Activated CD4-positive, alpha-beta memory T cell treated with anti-CD3 and anti-CD28 coated beads for 36 hours (primary cell): ENCODE data around the gene KCNJ10. TPM values are rescaled to one million over a fixed set of nuclear protein-coding genes. Genes with fewer than 3 reads are reported as not detected.

Experiments
- CTCF ChIA-PET: fragments of 350-600 bp; sonication (Branson Sonifier 250); formaldehyde crosslinking; loops from one replicate; lab custom pipeline; 2021; ENCODE audit warnings: antibody characterized with exemption, inconsistent platforms; lab: Charles Lee
- POLR2A ChIA-PET: fragments of 350-600 bp; sonication (Branson Sonifier 250); formaldehyde crosslinking; loops from one replicate; lab custom pipeline; 2021; ENCODE audit warnings: antibody characterized with exemption; lab: Charles Lee
- DNase-seq: peaks from one replicate; pipeline ENCODE4 v3.0.0-alpha.2; 2020
- H3K27ac Mint-ChIP-seq: one replicate; pipeline ENCODE4 v1.8.0; 2021; ENCODE audit warnings: mixed read lengths
- H3K27me3 Mint-ChIP-seq: one replicate; pipeline ENCODE4 v1.8.0; 2021; ENCODE audit warnings: mixed read lengths
- H3K36me3 Mint-ChIP-seq: one replicate; pipeline ENCODE4 v1.8.0; 2021; ENCODE audit warnings: mixed read lengths
- H3K4me1 Mint-ChIP-seq: one replicate; pipeline ENCODE4 v1.8.0; 2021; ENCODE audit warnings: low read depth, mixed read lengths
- H3K4me3 Mint-ChIP-seq: one replicate; pipeline ENCODE4 v1.8.0; 2021; ENCODE audit warnings: mild to moderate bottlenecking, mixed read lengths
- H3K9me3 Mint-ChIP-seq: one replicate; pipeline ENCODE4 v1.8.0; 2021; ENCODE audit warnings: mixed read lengths
- intact Hi-C: fragments of 100-400 bp; cut with micrococcal nuclease; formaldehyde crosslinking; loops from one replicate; pipeline ENCODE4 v1.15.1; 2023
- total RNA-seq, 2 experiments: library from RNA; stranded (reverse); gene quantifications; one replicate each; pipeline ENCODE4 v1.2.3, GENCODE V29; 2021

The KCNJ10 gene
- total RNA-seq, 2 experiments from 2014 or later, result not detected

DNA sequence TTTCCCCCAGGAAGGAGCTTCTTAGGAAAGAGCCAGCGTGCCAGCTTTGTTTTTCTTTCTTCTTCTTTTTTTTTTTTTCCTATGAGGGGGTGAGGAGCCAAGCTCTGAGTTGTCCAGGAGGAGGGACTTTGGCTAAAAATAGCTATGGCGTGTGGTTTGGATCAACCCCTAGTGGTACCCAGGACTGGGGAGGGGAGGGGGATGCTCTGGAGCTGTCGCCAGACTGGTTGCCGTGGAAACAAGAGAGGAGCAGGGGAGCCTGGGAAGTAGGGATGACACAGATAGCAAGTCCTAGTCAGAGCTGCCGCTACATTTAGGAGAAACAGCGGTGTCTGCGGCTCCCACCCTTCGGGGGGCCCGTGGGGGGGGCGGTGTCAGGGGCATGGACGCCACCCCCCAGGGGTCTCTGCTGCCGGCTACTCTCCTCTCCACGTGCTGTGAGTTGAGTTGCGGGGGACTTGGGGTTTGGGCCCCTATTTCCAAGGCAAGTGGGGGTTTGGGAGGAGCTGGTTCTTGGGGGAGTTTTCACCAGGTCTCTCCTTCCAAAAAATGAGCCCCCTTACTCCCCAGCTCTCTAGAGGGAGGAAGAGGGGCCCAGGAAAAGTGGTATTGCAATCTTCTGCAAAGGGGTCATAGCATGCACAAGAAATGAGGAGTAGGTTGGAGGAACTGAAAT lies 11.4 kb upstream of the KCNJ10 start, which contains the start of gene KCNJ9:
Gene KCNJ9, plus strand, starts transcription at position 278 of the 676 bp plus-strand sequence. CDS start 2,493 bp downstream, outside the sequence.
- H3K4me3 Mint-ChIP-seq, result no peak within 1 kb of the TSS
- no peak for DNase-seq
- ChIA-PET CTCF (interaction anchor here (1.3 to 21.5 kb wide), 6 partner anchors 15 to 295 kb away, joined by 4 to 615 read pairs (median 10); partner anchors contain the start of genes IGSF8 and KCNJ10), POLR2A (interaction anchor here (1.3 kb wide), 1 partner anchor 35 kb away, joined by 3 read pairs; no protein-coding TSS in a partner anchor)
- H3K9me3 Mint-ChIP-seq, result no peaks in the 10 kb centered on the region
- H3K4me1 Mint-ChIP-seq, result peaks cover 24% of the 10 kb centered on the region
- H3K36me3 Mint-ChIP-seq, result no peaks in the 10 kb centered on the region
- intact Hi-C loops, result loop anchor here (5.0 kb wide), 1 partner anchor 49 kb away; the partner anchor contains the start of gene PIGM
- H3K27me3 Mint-ChIP-seq, result peaks cover 48% of the 10 kb centered on the region
- no peak within 1 kb of the TSS for H3K27ac Mint-ChIP-seq

DNA sequence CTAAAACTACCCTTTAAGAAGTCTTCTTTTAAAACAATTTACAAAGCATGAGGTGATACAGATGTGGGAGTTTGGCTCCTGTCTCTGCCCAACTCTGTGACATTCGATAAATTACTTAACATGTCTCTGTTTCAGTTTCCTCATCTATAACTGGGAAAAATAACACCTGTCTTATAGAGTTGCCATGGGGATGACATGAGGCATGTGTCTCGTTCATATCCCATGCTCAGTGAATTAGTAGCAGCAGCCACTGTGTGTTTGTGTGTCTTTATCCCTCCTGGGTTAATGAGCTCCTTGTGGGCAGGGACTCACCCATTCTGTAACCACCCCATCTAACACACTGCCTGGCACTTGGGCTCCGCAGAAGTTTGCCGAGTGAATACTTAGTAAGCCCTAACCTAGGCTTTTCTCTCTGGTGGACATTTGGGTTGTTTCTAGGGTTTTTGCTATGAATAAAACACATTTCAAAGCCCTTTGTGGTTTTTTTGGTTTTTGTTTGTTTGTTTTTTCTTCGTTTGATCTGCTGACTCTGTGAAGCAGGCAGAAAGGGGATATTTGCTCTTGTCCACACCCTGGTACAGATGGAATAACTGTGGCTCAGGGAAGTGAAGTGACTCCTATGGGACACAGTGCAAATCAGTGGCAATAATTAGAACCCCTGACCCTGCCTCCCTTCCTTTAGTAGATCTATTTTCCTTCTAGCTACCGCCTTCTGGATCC lies 10.6 kb upstream of the KCNJ10 start:
- ChIA-PET POLR2A (interaction anchor here (1.3 kb wide), 1 partner anchor 34 kb away, joined by 3 read pairs; no protein-coding TSS in a partner anchor), CTCF (interaction anchor here (1.0 to 21.5 kb wide), 8 partner anchors 16 to 296 kb away, joined by 3 to 615 read pairs (median 10); partner anchors contain the start of genes IGSF8 and KCNJ10)
- H3K9me3 Mint-ChIP-seq, result no peaks in the 10 kb centered on the region
- H3K27ac Mint-ChIP-seq, result no peak overlapping the region
- H3K27me3 Mint-ChIP-seq, result peaks cover 51% of the 10 kb centered on the region
- intact Hi-C loops, result loop anchor here (5.0 kb wide), 1 partner anchor 48 kb away; the partner anchor contains the start of gene PIGM
- peaks cover 22% of the 10 kb centered on the region for H3K4me1 Mint-ChIP-seq
- no peak for DNase-seq
- no peak overlapping the region for H3K4me3 Mint-ChIP-seq
- no peaks in the 10 kb centered on the region for H3K36me3 Mint-ChIP-seq

- intact Hi-C loops, result loop anchor here (2.0 kb wide), 1 partner anchor 143 kb away; no protein-coding TSS in a partner anchor
- peaks cover 51% of the 10 kb centered on the region for H3K27me3 Mint-ChIP-seq
Observed at GRCh38 chr1:160079448-160079847, 9.5 kb upstream of the KCNJ10 start.

DNA sequence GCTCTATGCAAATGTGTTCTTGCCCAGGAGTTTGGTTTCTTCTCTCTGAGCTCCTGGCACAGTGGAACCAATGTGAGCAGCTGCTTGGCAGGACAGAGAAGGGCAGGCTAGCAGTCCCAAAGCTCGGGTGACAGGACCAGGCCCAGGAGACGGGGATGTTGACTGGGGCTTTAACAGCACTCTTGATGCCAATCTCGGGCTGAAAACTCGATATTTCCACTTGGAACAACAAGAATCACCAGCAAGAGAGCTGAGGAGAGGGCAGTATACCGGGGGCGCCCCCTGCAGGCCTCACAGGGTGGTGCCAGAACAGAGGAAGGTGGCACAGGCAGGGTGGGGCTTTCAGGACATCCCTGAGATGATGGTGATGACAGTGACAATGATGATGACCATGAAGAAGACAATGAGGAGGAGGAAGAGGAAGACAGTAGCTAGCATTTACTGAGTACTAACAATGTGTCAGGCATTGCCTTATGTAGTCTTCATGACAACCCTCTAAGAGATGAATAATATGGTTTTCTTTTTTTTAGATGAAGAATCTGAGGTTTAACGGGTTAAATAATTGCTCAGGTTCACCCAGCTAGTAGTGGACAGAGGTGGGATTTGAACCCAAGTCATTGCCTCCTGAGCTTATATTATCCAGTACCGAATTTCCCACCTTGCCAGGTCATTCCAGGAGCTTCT lies 8.7 kb upstream of the KCNJ10 start:
- H3K4me3 Mint-ChIP-seq, result no peak overlapping the region
- POLR2A ChIA-PET, result interaction anchor here (0.8 kb wide), 1 partner anchor 32 kb away, joined by 3 read pairs; no protein-coding TSS in a partner anchor
- peaks cover 12% of the 10 kb centered on the region for H3K4me1 Mint-ChIP-seq
- intact Hi-C loops, result loop anchor here (1.0 to 2.0 kb wide), 2 partner anchors 32 to 142 kb away; no protein-coding TSS in a partner anchor
- no peaks in the 10 kb centered on the region for H3K9me3 Mint-ChIP-seq
- H3K27ac Mint-ChIP-seq, result no peak overlapping the region
- H3K27me3 Mint-ChIP-seq, result peaks cover 51% of the 10 kb centered on the region
- H3K36me3 Mint-ChIP-seq, result no peaks in the 10 kb centered on the region
- CTCF ChIA-PET, result interaction anchor here (0.6 to 21.5 kb wide), 30 partner anchors 8 to 299 kb away, joined by 3 to 615 read pairs (median 5); partner anchors contain the start of genes IGSF8, KCNJ10 and PIGM
- DNase-seq, result peak; percentile 84

More at GRCh38 chr1:160079448-160079847, 9.5 kb upstream of the KCNJ10 start:
- no peak for DNase-seq
- Mint-ChIP-seq H3K36me3 (no peaks in the 10 kb centered on the region), H3K27ac (no peak overlapping the region), H3K4me1 (peaks cover 18% of the 10 kb centered on the region), H3K9me3 (no peaks in the 10 kb centered on the region), H3K4me3 (no peak overlapping the region)
- POLR2A ChIA-PET, result no interaction called here
- CTCF ChIA-PET, result interaction anchor here (0.8 to 21.5 kb wide), 14 partner anchors 7 to 212 kb away, joined by 3 to 615 read pairs (median 6); partner anchors contain the start of genes IGSF8, KCNJ10 and PIGM

DNA sequence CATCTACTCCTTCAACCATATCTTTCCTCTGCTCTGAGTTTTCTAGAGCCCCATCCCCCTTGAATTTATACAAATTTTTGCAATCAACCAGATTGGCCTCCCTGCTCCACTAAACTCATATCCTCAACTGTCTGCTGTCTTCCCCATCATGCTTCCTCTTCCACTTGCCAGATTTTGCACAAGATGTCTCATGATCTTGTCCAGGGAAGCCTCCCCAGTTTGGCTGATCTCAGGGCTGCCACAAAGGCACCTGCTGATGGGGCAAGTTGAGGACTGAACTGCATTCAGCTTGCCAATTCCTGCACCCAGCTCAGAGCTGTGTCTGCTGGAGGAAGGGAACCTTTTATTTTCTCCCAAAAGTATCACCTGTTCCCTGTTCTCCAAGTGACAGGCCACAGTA lies 7.5 kb upstream of the KCNJ10 start:
- intact Hi-C loops, result no loop called here
- H3K4me1 Mint-ChIP-seq, result peaks cover 12% of the 10 kb centered on the region
- no peak overlapping the region for H3K27ac Mint-ChIP-seq
- H3K9me3 Mint-ChIP-seq, result no peaks in the 10 kb centered on the region
- peaks cover 49% of the 10 kb centered on the region for H3K27me3 Mint-ChIP-seq
- DNase-seq, result no peak
- H3K4me3 Mint-ChIP-seq, result no peak overlapping the region
- ChIA-PET POLR2A (no interaction called here), CTCF (interaction anchor here (1.0 to 21.5 kb wide), 13 partner anchors 9 to 300 kb away, joined by 3 to 615 read pairs (median 6); partner anchors contain the start of genes IGSF8, KCNJ10 and PIGM)
- H3K36me3 Mint-ChIP-seq, result no peaks in the 10 kb centered on the region

GRCh38 chr1:160076295-160076694 lies 6.3 kb upstream of the KCNJ10 start:
- ChIA-PET POLR2A (no interaction called here), CTCF (interaction anchor here (0.9 to 21.5 kb wide), 5 partner anchors 10 to 69 kb away, joined by 3 to 615 read pairs (median 4); partner anchors contain the start of gene KCNJ10)
- H3K4me1 Mint-ChIP-seq, result peaks cover 20% of the 10 kb centered on the region
- no peak overlapping the region for H3K27ac Mint-ChIP-seq
- H3K27me3 Mint-ChIP-seq, result peaks cover 50% of the 10 kb centered on the region
- DNase-seq, result no peak
- intact Hi-C loops, result no loop called here
- no peaks in the 10 kb centered on the region for H3K36me3 Mint-ChIP-seq
- H3K4me3 Mint-ChIP-seq, result no peak overlapping the region
- no peaks in the 10 kb centered on the region for H3K9me3 Mint-ChIP-seq

DNA sequence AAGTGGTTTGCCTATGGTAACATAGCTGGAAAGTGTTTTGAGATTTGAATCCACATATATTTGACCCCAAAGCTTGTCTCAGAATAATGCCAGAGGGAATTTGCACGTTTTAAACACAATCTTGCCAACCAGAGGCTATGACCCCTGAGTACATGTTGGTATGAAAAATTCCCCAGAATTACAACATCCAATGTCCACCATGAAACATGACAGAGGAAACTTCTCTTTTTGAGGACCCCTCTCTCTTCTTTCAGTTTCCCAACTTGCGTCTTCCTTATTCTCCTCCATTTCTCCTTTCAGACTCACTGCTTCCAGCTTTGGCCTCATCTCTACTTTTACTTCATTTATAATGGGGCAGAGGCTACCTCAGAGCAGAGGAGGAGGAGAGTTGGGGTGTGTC lies 5.9 kb upstream of the KCNJ10 start:
- Mint-ChIP-seq H3K27me3 (peaks cover 46% of the 10 kb centered on the region), H3K9me3 (no peaks in the 10 kb centered on the region), H3K27ac (no peak overlapping the region), H3K36me3 (no peaks in the 10 kb centered on the region), H3K4me1 (peaks cover 19% of the 10 kb centered on the region), H3K4me3 (no peak overlapping the region)
- ChIA-PET CTCF (interaction anchor here (1.0 to 21.5 kb wide), 5 partner anchors 11 to 72 kb away, joined by 3 to 615 read pairs (median 4); partner anchors contain the start of gene KCNJ10), POLR2A (no interaction called here)
- DNase-seq, result no peak
- intact Hi-C loops, result no loop called here

GRCh38 chr1:160074865-160075264 lies 4.9 kb upstream of the KCNJ10 start:
- no peak for DNase-seq
- intact Hi-C loops, result no loop called here
- POLR2A ChIA-PET, result no interaction called here
- Mint-ChIP-seq H3K27ac (no peak overlapping the region), H3K4me1 (peaks cover 16% of the 10 kb centered on the region), H3K36me3 (no peaks in the 10 kb centered on the region), H3K9me3 (no peaks in the 10 kb centered on the region), H3K27me3 (peaks cover 44% of the 10 kb centered on the region), H3K4me3 (no peak overlapping the region)
- CTCF ChIA-PET, result interaction anchor here (1.0 to 40.4 kb wide), 3 partner anchors 5 to 71 kb away, joined by 3 to 615 read pairs (median 615); partner anchors contain the start of genes KCNJ10 and KCNJ9

DNA sequence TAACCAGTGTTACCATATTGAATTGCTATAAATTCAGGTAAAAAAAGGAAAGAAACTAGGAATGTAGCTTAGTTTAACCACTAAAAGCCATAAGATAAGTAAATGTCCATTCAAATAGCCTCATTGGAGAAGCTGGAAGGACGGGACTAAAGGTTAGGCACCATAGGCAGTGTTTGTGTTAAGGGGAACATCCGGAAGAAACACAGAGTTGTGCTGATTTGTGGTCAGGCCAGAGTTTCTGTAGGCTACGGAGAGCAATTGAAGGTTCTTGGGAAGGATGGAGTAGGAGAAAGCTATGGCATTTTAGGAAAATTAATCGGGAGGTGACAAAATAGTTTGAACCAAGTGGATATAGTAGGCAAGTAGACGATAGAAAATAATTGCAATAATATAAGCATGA lies 1.3 kb upstream of the KCNJ10 start:
- ChIA-PET POLR2A (no interaction called here), CTCF (interaction anchor here (21.5 to 40.4 kb wide), 2 partner anchors 8 to 17 kb away, joined by 615 read pairs; partner anchors contain the start of genes KCNJ10 and KCNJ9)
- no peak overlapping the region for H3K4me3 Mint-ChIP-seq
- no peaks in the 10 kb centered on the region for H3K9me3 Mint-ChIP-seq
- peaks cover 41% of the 10 kb centered on the region for H3K27me3 Mint-ChIP-seq
- H3K27ac Mint-ChIP-seq, result no peak overlapping the region
- DNase-seq, result no peak
- H3K36me3 Mint-ChIP-seq, result no peaks in the 10 kb centered on the region
- peaks cover 18% of the 10 kb centered on the region for H3K4me1 Mint-ChIP-seq
- intact Hi-C loops, result no loop called here

- H3K27ac Mint-ChIP-seq, result no peak overlapping the region
- peaks cover 18% of the 10 kb centered on the region for H3K4me1 Mint-ChIP-seq
- intact Hi-C loops, result no loop called here
- DNase-seq, result peak; percentile 67
- peaks cover 38% of the 10 kb centered on the region for H3K27me3 Mint-ChIP-seq
- ChIA-PET POLR2A (no interaction called here), CTCF (interaction anchor here (0.6 to 40.4 kb wide), 3 partner anchors 9 to 63 kb away, joined by 3 to 615 read pairs (median 615); partner anchors contain the start of genes KCNJ10 and KCNJ9)
- no peaks in the 10 kb centered on the region for H3K36me3 Mint-ChIP-seq
- peak overlapping the region; percentile 58 for H3K4me3 Mint-ChIP-seq
- H3K9me3 Mint-ChIP-seq, result no peaks in the 10 kb centered on the region
Observed at GRCh38 chr1:160070243-160071163, 543 bp upstream of the KCNJ10 start.
